Epithelial cell of esophagus (primary cell): ENCODE measurements around the gene PWP2.
"Not testable (repeated sequence)": the region's sequence is repeated elsewhere in the genome, so short reads cannot be mapped to it uniquely, and the experiment has no call there.

Experiments
- DNase-seq: peaks from one replicate; pipeline ENCODE4 v3.0.0; 2010; ENCODE audit warnings: low read depth
- H3K4me3 ChIP-seq: 2 replicates; pipeline ENCODE4 v1.5.1; 2011; ENCODE audit warnings: mild to moderate bottlenecking, low read length, control low read depth

Gene PWP2

DNA sequence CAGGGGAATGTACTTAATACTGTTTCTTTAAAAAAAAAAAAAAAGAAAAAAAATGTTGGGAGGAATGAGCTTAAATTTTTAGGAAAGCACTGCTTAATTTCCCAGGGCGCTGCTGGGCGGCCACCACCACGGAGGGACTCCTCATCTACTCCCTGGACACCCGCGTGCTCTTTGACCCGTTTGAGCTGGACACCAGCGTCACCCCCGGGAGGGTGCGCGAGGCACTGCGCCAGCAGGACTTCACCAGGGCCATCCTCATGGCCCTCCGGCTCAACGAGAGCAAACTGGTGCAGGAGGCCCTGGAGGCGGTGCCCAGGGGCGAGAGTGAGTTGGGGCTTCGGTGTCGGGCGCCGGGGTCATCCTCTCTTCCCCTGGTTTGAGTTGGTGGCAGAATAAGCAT lies 20.6 kb downstream of the PWP2 start:
- not testable (repeated sequence) for H3K4me3 ChIP-seq, DNase-seq

- H3K4me3 ChIP-seq = peak overlapping the region; percentile 35
- DNase-seq = not testable (repeated sequence)
These were observed 26.5 kb downstream of the PWP2 start for GRCh38 chr21:44133715-44134057.

DNA sequence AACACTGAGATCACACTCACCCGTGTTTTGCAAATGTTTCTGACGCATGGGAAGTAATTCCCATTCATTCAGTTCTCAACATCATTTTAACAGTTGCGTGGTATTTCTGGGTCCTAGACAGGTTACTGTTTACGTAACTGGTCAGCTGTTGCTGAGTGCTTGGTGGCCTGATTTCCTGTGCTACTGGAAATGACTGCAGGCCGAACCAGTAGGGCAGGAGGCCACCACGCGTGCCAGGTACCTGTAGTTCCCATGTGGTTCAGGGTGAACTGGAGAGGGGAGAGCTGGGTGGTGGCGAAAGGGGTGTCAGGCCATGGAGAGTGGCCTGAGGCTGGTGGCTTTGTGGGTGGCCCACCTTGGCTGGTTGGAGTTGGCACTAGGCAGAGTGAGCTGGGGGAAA lies 27.5 kb downstream of the PWP2 start:
- not testable (repeated sequence) for DNase-seq, H3K4me3 ChIP-seq

- DNase-seq, H3K4me3 ChIP-seq: not testable (repeated sequence)
These were observed 30.8 kb downstream of the PWP2 start for GRCh38 chr21:44138039-44138438.

- not testable (repeated sequence) for H3K4me3 ChIP-seq, DNase-seq
These were observed 32.8 kb downstream of the PWP2 start for GRCh38 chr21:44139787-44140551.

DNA sequence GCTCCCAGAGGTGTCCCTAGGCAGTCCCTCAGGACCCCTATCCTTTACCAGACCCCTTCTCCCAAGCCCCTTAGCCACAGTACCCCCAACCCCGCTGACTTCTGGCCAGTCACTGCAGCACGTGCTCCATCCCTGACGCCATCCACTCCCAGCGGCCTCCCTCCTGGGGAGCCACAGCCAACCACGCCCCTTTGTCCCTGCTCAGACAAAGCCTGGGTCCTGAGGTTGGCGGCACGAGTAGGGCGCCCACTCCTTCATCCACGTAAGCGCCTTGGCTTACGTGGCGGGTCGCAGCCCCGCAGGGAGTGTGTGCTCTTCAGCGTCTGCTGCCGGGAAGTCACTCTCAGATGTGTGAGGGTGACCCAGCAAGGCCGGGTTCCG lies 33.3 kb downstream of the PWP2 start:
- DNase-seq, H3K4me3 ChIP-seq: not testable (repeated sequence)

- H3K4me3 ChIP-seq, DNase-seq: not testable (repeated sequence)
These were observed 35.3 kb downstream of the PWP2 start for GRCh38 chr21:44142470-44142869.

GRCh38 chr21:44143380-44143779 lies 36.2 kb downstream of the PWP2 start:
- H3K4me3 ChIP-seq = not testable (repeated sequence)

DNA sequence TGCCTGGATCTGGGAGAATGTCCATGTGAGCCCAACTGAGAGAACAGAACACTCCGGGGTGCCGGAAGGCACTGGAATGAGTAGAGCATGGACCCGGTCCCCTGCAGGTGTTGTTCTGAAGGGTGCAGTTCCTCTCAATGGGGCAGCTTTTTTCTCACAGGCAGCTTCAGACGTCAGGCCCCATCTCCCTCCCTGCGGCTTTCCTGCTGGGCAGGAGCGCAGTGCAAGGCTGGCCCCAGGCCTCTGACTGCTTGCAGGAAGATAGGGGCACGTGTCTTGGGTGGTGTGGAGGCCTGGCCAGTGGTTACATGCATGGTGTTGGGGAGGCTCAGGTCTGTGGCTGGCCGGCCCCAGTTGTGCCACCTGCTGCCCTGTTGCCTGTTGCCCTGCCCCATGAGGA lies 36.8 kb downstream of the PWP2 start:
- H3K4me3 ChIP-seq, DNase-seq: not testable (repeated sequence)

More at GRCh38 chr21:44143380-44143779, 36.2 kb downstream of the PWP2 start:
- DNase-seq = not testable (repeated sequence)

DNA sequence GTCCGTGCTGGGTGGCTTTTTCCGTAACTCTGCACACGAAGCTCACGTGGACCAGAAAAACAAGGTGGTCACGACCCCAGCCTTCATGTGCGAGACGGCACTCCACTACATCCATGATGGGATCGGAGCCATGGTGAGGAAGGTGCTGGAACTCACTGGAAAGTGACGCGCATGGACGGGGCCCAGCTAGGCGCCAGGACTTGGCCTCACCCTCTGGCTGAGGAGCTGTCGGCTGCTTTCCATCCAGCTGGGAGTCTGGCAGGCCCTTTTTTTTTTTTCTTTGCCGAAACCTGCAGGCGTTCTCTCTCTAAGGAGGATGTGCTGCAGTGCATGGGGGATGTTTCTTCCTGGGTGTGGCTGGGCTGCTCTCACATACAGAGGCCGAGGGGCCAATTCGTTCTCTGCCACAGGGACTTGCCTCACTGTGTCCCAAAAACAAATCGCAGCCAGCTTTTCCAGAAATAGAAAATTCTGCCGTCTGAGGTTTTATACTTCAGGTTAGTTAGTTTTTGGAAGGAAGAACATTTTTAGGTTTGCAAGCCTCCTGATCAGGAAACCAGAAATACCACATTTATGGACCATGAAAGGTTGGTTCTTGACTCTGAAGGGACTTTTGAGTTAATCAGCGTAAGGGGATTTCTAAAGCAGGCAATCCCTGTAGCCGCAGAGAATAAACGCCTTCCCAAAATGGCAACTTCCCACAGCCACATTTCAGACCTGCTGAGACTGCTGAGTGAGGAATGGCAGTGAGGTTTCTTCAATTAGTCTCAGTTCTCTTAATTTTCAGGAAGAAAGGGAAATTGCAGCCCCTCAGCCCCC lies 37.8 kb downstream of the PWP2 start:
- not testable (repeated sequence) for DNase-seq, H3K4me3 ChIP-seq

DNA sequence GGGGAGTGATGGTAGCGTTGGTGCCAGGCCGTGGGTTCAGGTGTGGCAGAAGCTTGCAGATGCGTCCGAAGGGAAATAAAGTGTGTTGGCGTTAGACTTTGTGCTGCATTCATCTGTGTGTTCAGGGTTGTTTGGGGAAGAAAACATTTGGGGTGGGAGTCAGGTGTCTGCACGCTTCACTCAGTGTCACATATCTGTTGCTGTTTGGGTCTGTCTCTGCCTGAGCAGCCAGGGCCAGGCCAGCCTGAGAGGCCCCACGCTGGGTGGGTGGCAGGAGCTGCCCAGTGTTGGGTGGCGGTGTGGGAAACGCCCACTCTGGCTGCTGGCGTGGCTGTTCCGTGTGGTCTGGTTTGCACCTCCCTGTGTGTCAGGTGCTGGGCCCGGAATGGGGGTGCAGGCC lies 38.4 kb downstream of the PWP2 start:
- not testable (repeated sequence) for H3K4me3 ChIP-seq, DNase-seq

DNA sequence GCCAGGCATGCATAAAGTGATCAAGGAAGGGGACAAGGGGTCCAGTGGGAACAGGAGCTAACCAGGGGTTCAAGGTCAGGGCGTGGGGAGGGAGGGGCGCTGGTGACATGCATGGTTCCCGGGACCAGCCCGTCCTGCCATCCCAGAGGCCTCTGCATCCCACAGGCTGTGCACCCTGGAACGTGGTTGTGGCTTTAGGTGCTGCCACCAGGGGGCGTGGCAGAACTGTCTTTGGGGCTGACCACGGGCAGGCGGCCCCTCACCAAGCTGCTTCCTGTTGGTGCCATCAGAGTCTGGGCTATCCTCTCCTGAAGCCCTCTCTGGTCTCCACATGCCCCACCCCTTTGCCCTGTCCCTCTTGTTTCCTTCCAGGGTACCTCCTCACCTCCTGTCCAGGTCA lies 39.9 kb downstream of the PWP2 start:
- H3K4me3 ChIP-seq, DNase-seq: not testable (repeated sequence)

DNA sequence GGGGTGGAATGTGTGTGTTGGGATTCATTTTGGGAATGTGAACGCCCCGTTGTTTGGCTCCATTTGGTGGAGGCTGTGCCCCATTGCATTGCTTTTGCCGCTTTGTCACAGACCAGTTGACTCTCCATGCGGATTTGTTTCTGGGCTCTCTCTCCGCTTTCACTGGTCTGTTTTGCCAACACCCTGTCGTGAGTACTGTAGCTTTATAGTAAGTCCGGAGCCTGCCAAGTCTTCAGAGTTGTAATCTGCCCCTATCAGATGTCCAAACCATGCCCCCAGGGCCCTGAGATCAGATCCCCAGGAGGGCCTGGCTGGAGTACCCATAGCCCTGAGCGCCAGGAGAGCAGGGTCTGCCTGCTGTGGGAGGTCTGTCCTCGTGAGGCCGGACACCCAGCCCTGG lies 43.1 kb downstream of the PWP2 start:
- not testable (repeated sequence) for H3K4me3 ChIP-seq

DNA sequence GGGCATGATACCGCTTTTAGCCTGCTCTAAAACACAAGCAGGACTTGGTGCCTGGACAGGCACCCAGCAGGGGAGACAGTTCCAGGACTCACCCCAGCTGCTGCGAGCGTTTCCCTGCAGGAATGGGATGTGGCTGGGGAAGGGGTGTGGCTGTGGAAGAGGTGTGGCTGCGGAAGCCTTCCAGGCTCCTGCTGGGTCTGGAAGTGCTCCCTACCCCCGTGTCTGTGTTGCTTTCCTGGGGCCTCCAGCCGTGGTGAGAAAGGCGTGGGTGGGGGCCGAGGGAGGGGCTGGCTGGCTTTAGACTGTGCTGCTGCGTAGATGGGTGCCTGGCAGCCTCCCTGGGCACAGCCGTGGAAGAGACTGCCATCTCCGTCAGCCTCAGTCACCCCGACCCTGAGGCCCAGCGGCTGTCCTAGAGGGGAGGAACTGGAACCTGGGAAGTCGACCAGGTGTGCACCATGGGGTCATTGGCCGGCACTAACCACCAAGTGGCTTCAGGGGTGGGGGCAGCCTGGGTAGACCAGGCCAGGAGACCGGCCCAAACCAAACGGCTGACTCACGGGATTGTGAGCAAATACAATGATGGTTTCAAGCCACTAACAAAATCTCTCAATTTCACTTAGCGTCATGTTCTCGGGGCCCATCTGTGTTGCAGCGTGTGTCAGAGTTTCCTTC lies 46.2 kb downstream of the PWP2 start:
- not testable (repeated sequence) for H3K4me3 ChIP-seq
- DNase-seq = peak; percentile 0

More for the DNA sequence above, 43.1 kb downstream of the PWP2 start:
- not testable (repeated sequence) for DNase-seq

- DNase-seq, H3K4me3 ChIP-seq: not testable (repeated sequence)
These were observed 46.7 kb downstream of the PWP2 start for GRCh38 chr21:44153889-44154228.

DNA sequence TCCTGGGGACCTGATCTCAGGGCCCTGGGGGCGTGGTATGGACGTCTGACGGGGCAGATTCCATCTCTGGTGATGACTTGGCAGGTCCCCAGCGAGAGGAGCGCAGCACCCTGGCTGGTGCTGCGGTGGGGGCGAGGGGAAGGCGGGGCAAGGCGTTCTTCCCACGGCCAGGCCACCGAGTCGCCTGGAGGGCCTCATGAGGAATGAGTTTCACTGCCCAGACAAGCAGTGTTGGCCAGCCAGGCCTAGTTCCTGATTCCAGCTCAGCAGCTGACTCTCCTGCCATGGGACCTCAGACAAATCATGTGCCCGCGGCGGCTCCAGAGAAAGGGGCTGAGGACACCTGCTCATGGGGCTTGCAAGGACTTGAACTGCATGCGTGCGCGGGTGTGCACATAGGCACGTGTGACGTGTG lies 47.6 kb downstream of the PWP2 start:
- H3K4me3 ChIP-seq, DNase-seq: not testable (repeated sequence)

GRCh38 chr21:44155231-44155993 lies 48.2 kb downstream of the PWP2 start:
- not testable (repeated sequence) for DNase-seq, H3K4me3 ChIP-seq

DNA sequence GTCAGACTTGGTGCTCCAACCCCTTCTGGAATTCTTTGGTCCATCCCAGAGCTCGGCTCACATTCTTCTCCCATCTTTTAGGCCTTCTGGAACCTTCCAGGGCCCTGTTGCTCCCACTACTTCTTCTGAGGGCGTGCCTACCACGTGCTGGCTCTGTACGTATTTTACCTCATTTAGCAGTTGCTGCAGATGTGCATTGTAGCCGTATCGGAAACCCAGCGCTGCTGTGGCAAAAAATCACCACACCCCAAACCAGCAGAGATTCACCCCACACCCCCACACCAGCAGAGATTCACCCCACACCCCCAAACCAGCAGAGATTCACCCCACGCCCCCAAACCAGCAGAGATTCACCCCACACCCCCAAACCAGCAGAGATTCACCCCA lies 48.8 kb downstream of the PWP2 start:
- DNase-seq, H3K4me3 ChIP-seq: not testable (repeated sequence)

- DNase-seq, H3K4me3 ChIP-seq: not testable (repeated sequence)
These were observed 50.4 kb downstream of the PWP2 start for GRCh38 chr21:44157439-44158081.
